K562 (cell line): ENCODE data around the gene CERCAM. TPM values are rescaled to one million over a fixed set of nuclear protein-coding genes. Genes with fewer than 3 reads are reported as not detected.

ENCODE experiments used
- ARID2 ChIP-seq: fragments of 450-650 bp; IDR thresholded peaks from 2 replicates; pipeline ENCODE4 v1.6.1; 2017; ENCODE audit warnings: antibody characterized with exemption, mild to moderate bottlenecking
- ATF1 ChIP-seq, 2 experiments: fragments of 450-650 bp in 1 of 2; IDR thresholded peaks; 2 replicates each; pipeline ENCODE4 v1.6.1; 2016; ENCODE audit warnings: missing compliant biosample characterization in 1 of 2, missing genetic modification characterization in 1 of 2
- CHCHD3 ChIP-seq: fragments of 250-450 bp; sonication (Bioruptor Pico); IDR thresholded peaks from 2 replicates; pipeline ENCODE4 v2.1.2; 2022; ENCODE audit warnings: mild to moderate bottlenecking
- CTBP1 ChIP-seq: fragments of 450-650 bp; IDR thresholded peaks from 2 replicates; pipeline ENCODE4 v1.6.1; 2016; ENCODE audit warnings: borderline replicate concordance
- RCOR1 ChIP-seq, 2 experiments: IDR thresholded peaks; 2 replicates each; pipeline ENCODE4 v1.6.1; 2012; ENCODE audit warnings: low read depth in 2 of 2, low read length in 2 of 2, borderline replicate concordance in 1 of 2, improper control_type of control experiment in 1 of 2
- REST ChIP-seq, 2 experiments: fragments of 450-650 bp; formaldehyde crosslinking in 1 of 2; IDR thresholded peaks; 2 replicates each; pipeline versions ENCODE4 v1.4.0 to v1.6.1; 2014 to 2020; ENCODE audit warnings: mild to moderate bottlenecking in 2 of 2, borderline replicate concordance in 1 of 2, low read depth in 1 of 2
- SMARCA5 ChIP-seq: fragments of 450-650 bp; IDR thresholded peaks from 2 replicates; pipeline ENCODE4 v1.6.1; 2016
- STAG1 ChIP-seq: sonication (generic); formaldehyde crosslinking; IDR thresholded peaks from 2 replicates; pipeline ENCODE4 v1.5.0; 2020; ENCODE audit warnings: missing genetic modification reagents, borderline replicate concordance
- TSC22D4 ChIP-seq: fragments of 450-650 bp; IDR thresholded peaks from 2 replicates; pipeline ENCODE4 v1.6.1; 2016; ENCODE audit warnings: missing genetic modification characterization, missing biosample characterization, control low read depth
- ZBTB12 ChIP-seq: fragments of 250-450 bp; sonication (Bioruptor Pico); IDR thresholded peaks from 2 replicates; pipeline ENCODE4 v1.4.0; 2020
- polyA plus RNA-seq, 8 experiments: library from polyadenylated mRNA; depleted of rRNA in 4 of 8; stranded (reverse) in 5 of 8; unstranded in 3 of 8; fragments of >200 nt; fragmentation: Nextera tagmentation in 2 of 8; fragmentation: Illumina TruSeq in 1 of 8; extraction: Ambion mirVana in 2 of 8; extraction: Trizol in 1 of 8; gene quantifications; 2 replicates each; pipeline versions ENCODE4 v1.2.1 to v1.2.3, GENCODE V29; 2011 to 2014; ENCODE audit warnings: inconsistent platforms in 1 of 8, missing spikeins in 1 of 8
- total RNA-seq, 7 experiments: library from RNA; depleted of rRNA in 6 of 7; stranded (reverse); fragments of >200 nt in 6 of 7; fragmentation: Illumina TruSeq in 2 of 7; extraction: Trizol in 2 of 7; gene quantifications; 2 replicates each; pipeline versions ENCODE4 v1.2.1 to v1.2.3, GENCODE V29; 2011 to 2021; ENCODE audit warnings: low replicate concordance in 1 of 7
- TF ChIP-seq, protein P1 (sequence below): conservative IDR thresholded peaks from 2 replicates; pipeline ENCODE4 v1.6.1; 2011; ENCODE audit warnings: low read depth, mild to moderate bottlenecking, low read length; ENCODE audit not compliant: control insufficient read depth

CERCAM gene
- total and polyA plus RNA-seq, 9 of the 15 experiments (the other 6 are each of a cell fraction or from before 2014, with no cell fraction given) = 0.75 to 24.0 (median 18.0) TPM

DNA sequence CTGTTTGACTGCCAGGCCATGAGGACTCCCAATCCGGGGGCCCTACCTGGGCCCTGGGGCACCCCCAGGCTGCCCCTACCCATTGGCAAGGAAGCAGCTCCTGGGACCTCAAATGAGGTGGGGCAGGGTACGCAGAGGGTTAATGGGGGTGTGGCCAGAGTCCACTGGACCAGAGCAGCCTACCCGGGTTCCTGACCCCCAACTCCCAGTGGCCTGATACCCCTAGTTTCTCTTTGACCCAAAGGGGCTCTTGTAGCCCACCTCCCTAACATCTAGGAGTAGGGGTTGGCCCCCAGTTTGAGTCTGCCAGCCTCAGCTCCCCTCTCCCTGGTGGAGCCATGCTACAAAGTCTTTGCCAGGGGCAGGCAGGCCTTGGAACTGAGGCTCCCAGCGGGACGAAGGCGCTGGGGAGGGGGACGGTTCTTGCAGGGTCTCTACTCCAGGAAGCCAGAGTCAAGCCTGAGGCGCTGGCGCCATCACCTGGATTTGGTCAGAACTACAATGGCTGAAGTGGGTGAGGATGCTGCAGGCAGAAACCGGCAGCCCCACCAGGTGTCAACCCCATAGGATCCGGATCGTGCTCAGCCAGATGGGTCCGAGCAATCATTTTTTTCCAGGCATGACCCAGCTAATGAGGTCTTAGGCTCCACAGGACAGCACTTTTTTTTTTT lies 8.4 kb upstream of the CERCAM start (continued):
- TF ChIP-seq REST (IDR thresholded peaks at IDR 0.05; ENCODE audit: borderline replicate concordance) (peak; percentile 88), REST (CRISPR knock-in tag; IDR thresholded peaks at IDR 0.05; ENCODE audit: low read depth) (no peak), ARID2 (peak; percentile 61; the same call in 1 of the 2 replicates), RCOR1 (IDR thresholded peaks at IDR 0.05; ENCODE audit: borderline replicate concordance in 1 of 2, low read depth in 2 of 2, low read length in 2 of 2) (peak in 1 of 2 experiments; percentile 51; a peak in 1 of 4 replicates), SMARCA5 (no peak), CHCHD3 (CRISPR knock-in tag) (no peak), ATF1 (CRISPR knock-in tag; IDR thresholded peaks at IDR 0.05) (no peak), ATF1 (tag; IDR thresholded peaks at IDR 0.05) (no peak), TSC22D4 (no peak), STAG1 (CRISPR knock-in tag) (peak; percentile 64; the same call in 1 of the 2 replicates), ZBTB12 (CRISPR knock-in tag) (no peak), CTBP1 (peak; percentile 23; the same call in 1 of the 2 replicates)
- TF ChIP-seq, protein P1, sequence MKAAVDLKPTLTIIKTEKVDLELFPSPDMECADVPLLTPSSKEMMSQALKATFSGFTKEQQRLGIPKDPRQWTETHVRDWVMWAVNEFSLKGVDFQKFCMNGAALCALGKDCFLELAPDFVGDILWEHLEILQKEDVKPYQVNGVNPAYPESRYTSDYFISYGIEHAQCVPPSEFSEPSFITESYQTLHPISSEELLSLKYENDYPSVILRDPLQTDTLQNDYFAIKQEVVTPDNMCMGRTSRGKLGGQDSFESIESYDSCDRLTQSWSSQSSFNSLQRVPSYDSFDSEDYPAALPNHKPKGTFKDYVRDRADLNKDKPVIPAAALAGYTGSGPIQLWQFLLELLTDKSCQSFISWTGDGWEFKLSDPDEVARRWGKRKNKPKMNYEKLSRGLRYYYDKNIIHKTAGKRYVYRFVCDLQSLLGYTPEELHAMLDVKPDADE = no peak
